ENCODE measurements around the gene WDR74.
A peak's percentile ranks its signal among the peaks of the same experiment; 100 is the strongest.
"Not testable (repeated sequence)": the region's sequence is repeated elsewhere in the genome, so short reads cannot be mapped to it uniquely, and the experiment has no call there.

The WDR74 gene

DNA sequence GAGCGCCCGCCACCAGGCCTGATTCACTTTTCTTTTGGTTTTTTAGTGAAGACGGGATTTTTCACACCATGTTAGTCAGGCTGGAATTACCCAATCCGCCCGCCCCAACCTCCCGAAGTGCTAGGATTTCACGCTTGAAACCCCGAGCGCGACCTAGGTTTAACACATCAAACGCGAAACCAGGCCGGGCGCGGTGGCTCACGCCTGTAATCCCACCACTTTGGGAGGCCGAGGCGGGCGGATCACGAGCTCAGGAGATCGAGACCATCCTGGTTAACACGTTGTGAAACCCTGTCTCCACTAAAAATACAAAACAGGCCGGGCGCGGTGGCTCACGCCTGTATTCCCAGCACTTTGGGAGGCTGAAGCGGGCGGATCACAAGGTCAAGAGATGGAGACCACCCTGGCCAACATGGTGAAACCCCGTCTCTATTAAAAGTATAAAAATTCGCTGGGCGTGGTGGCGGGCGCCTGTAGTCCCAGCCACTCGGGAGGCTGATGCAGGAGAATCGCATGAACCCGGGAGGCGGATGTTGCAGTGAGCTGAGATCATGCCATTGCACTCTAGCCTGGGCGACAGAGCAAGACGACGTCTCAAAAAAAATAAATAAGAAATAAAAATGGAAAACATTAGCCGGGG, 1.5 kb upstream of the WDR74 start:
- DNase-seq (ENCODE audit: low read depth): peak; percentile 80

DNA sequence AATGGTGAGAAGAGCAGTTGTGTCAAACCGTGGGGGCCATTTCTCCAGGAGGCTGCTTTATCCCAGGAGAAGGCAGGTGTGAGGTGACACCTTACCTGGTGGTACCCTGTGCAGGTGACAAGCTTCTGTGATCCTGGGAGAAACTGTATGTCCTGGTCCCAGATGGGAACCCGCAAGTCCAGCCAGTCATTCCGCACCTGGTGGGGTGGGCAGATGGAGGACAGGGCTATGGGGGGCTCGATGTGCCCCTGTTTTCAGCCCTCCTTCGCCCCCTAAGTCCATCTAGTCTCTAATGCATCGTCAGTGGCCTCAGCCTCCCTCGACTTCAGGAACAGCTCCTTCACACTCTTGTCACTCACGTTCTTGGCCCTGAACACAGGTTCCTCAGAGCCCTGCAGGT, 4.1 kb downstream of the WDR74 start:
- DNase-seq (ENCODE audit: low read depth): no peak

DNA sequence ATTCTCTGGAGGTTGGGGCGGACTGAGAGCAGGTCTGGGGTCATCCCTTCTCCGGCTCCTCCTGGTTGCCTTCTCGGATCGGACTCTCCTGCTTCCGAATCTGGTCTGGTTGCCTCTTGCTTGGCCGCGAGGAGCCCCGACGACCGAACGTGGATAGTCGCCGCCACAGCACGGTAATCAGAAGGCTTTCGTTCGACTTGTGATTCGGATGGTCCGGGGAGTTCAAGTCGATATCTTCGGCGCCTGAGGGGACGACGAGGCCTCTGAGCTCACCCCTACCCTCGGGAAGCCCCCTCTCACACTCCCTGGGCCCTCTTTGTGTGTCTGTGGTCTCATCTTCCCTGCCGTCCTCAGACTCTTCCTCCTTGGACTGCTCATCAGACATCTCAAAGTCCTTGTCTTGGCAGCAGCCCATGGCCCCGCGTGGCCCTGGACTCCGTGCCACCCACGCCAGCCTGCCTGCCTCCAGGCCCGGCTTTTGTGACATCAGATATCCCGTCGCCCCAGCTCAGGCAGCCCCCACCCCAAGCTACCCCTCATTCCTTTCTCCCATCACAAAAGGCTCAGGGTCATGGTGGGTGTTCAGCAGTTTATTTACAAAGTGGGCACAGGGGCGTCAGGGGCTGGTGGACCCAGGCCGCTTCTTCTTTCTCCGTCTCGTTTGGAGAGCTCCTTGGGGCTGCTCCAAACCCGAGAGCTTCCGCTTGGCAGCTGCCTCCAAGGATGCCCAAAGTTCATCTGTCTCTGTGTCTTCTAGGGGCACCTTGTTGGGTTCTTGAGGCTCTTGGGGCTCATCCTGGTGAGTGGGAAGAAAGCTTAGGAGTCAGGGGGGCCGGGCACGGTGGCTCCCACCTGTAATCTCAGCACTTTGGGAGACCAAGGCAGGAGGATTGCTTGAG, 6.8 kb downstream of the WDR74 start, which contains the start of gene TEX54:
TEX54 (minus strand) TSS at position 506 of the 899 bp plus-strand sequence.
- no peak for DNase-seq (ENCODE audit: low read depth)

DNA sequence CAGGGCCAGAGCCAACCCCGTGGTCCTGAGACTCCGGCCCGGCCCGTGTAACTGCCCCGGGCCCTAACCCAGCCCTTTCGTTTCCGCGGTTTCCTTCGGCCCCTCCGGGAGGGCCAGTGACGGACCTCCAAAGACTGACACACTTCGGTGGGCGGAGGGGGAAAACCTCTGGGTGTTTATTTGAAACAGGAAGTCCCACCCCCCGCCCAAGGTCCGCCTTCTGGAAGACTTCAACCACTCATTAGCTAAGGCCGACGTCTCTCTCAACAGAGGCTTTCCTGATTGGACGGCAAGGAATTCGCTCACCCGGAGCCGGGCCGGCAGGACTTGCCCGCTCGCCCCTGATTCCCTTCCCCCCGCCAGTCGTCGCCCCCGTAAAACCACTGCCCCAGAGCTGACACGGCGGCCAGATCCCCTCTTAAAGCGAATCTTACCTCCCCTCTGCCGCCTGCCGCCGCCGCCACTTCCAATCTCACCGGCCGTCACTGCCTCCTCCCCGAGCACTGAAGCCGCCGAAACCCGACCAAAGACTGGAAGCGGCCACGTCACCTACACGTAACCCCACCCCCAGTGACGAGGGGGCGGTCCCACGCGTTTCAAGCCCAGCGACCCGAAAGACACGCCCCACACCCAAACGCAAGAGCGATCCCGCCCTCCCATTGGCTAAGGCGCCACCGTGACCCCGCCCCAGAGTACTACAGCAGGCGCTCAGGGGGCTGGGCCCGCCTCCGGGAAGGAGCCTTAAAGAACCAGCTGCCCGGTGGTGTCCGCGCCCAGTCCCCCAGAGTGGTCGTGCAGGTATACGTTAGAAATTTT, 7.7 kb downstream of the WDR74 start, which contains the start of gene STX5:
STX5 (minus strand) TSS at position 532 of the 816 bp plus-strand sequence. CDS start 808 bp downstream, outside the sequence.
- peak; percentile 99 for DNase-seq (ENCODE audit: low read depth)

DNA sequence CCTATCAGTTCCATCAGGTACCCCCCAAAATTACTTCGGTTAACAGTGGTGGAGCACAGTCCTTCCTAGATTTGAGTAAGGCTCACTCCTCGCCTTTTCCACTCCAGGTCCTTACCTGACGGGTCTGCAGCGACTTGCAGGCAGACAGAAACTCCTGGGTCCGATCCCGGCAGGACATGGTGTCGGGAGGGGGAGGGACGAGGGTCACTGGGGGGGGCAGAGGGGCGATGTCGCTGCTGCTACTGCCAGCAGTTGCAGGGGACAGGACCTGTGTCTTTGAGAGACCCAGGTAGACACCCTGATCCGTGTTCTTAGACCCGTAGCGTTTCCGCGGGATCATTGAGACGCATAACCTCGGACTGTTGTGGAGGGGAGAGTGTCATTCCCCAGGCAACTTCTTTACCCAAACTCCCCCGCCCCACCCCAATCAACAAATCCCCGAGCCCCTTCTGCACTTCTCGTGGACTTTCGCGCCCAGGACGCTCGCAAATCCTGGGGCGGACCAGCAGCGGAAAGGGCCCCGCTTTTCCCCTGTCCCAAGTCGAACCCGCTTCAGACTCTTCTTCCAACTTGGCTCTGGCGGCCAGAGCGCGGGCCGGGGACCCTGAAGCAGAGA, 8.4 kb downstream of the WDR74 start:
- no peak for DNase-seq (ENCODE audit: low read depth)

DNA sequence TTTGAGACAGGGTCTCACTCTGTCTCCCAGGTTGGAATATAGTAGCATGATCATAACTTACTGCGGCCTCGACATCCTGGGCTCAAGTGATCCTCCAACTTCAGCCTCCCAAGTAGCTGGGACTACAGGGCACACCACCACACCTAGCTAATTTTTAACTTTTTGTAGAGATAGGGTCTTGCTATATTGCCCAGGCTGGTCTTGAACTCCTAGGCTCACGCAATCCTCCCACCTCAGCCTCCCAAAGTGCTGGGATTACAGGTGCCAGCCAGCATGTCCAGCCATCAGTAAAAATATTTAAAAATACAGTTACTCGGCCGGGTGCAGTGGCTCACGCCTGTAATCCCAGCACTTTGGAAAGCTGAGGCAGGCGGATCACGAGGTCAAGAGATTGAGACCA, 11.3 kb downstream of the WDR74 start:
- not testable (repeated sequence) for DNase-seq (ENCODE audit: low read depth)

DNA sequence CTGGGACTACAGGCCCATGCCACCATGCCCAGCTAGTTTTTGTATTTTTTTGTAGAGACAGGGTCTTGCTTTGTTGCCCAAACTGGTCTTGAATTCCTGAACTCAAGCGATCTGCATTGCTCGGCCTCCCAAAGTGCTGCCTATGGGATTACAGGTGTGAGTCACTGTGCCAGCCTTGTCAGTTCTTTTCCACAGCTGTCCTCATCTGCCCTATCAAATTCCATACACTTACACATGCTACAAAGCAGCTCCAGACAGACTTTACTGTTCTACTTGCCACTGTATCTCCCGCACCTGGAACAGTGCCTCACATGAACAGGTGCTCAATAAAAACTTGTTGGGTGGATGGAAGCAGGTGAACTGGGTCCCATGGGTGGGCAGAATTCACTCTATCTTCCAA, 15.7 kb downstream of the WDR74 start:
- no peak for DNase-seq (ENCODE audit: low read depth)

DNA sequence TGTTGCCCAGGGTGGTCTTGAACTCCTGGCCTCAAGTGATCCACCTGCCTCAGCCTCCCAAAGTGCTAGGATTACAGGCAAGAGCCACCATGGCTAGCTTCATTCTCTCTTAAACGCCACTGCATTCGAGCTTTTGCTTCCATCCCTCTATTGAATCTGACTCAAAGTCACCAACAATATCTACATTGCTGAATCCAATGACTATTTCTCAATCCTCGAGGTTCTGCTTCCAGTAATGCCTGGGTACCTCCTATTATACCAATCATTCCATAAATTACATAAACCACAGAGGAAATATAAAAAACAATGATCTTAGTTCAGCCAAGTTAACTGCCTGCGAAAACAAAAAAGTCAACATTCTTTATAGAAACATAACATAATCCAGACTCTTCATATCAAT, 22.3 kb downstream of the WDR74 start:
- DNase-seq (ENCODE audit: low read depth): no peak

DNA sequence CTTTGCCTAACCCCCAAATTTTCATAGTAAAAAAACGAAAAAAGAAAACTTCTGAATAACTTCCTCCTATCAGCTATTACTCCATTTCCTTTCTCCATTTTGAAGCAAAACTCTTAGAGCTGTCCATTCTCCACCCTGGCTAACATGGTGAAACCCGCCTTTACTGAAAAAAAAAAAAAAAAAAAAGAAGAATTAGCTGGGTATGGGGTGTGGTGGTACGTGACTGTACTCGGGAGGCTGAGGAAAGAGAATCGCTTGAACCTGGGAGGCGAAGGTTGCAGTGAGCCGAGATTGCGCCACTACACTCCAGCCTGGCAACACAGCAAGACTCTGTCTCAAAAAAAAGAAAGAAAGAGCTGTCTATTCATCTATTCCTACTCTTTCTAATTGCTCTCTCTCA, 22.8 kb downstream of the WDR74 start:
- no peak for DNase-seq (ENCODE audit: low read depth)

DNA sequence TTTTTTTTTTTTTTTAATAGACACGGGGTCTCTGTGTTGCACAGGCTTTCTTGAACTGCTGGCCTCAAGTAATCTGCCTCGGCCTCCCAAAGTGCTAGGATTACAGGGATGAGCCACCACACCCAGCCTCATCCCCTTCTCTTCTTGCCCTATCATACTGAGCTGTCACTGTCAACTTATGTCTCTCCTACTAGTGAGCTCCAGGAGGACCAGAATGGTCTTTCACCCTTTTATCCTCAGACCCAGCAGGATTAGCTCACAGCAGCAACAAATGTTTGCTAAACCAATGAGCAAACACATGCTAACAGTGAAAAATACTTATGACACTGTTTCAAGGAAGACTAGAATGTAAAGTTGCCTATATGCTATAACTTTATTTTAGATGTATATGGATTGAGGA, 27.7 kb downstream of the WDR74 start:
- DNase-seq (ENCODE audit: low read depth): no peak

DNA sequence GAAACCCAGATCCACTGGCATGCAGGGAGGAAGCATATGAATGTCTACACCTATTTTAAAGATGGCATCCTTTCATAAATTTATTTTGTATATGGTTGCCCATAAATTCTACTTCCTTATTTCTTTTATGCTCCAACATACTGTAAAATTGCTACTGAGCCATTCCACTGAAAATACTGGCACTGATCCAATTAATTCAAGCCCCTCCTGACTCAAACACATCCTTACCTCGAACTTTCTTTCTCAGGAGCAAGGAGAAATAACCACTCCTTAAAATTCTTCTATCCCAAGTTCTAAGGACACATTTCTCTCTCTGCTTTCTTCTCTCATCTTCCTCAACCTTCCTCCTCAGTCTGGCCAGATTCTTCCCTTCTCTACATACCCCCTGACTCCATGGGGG, 28.6 kb downstream of the WDR74 start:
- no peak for DNase-seq (ENCODE audit: low read depth)

DNA sequence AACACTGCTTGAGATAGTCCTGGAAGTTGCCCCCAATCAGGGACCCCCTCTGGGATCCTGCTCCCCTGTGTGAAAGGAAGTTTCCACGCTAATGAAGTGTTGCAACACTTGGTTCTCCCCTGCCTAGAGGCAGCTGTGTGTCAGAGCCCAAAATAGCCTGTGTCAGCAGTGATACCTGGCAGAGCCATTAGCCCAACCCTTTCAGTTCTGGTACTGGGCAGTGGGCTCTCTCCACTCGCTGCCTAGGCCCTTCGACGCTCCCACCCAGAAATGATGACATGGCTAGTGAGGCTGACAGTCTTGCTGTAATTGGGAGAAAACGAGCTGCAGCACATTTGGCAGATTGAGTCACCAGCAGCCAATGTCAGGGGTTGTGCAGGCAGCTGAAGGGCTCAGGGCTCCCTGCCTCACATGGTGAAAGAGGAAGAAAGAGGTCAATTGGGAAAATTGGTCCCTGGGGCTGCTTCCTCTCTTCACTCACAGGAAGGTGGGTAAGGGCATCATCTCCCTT, 32.7 kb downstream of the WDR74 start:
- DNase-seq (ENCODE audit: low read depth): no peak

DNA sequence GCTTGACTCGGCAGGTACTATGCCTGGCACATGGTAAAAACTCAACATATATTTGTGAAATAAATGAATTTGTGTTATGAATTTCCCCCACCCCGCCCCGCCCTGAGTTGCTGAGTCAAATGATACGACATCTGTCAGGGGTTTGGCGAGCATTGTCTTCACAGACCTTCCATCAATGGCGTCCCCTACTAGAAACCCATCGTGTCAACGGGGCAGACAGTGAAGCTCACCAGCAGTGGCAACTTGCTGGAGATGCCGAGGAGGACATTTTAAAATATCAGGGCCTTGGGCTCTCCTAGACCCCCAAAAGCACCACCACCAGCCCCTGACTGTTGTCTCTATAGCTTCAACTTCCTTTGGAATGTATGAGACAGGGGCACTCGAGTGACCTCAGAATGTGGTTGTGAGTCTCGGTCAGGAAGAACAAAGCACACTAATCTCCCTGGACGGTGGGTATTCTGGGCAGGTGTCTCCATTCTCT, 33.4 kb downstream of the WDR74 start:
- no peak for DNase-seq (ENCODE audit: low read depth)

DNA sequence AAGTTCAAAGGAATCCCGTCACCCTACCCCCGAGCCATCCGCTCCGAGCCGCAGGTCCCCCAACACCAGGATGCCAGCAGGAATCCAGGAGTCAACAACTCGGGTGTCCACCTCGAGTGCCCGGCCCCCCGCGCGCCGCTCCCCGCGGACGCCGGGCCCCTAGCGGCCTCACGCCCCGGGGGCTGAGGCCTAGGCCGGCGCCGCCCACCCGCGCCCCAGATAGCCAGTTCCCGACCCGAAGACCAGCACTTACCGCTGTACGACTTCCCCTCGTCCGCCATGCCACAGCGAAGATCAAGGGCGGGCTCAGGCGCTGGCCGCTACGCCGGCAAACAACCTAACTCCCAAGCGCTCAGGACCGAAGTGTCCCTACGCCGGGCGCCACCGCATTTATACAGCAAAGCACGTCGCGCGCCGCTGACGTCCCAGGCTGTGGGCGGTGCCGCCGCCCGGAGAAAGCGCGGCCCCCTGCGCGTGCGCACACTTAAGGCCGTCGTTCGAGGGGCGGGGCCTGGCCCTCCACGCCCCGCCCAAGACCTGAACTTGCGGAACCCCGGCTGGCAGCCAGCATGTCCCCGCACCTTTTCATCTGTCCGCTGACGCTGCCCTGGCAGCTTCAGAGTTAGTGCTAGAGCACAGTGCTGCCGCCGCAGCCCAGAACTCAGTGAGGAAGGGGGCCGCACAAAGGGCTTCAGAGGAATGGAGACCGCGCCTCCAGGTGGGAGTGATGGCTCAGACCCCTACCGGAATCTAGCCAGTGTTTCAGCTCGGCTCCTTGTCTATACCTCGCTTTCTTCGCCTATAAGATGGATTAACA, 34.1 kb downstream of the WDR74 start, which contains the start of gene NXF1:
NXF1 (minus strand) TSS at position 365 of the 817 bp plus-strand sequence; CDS start at position 281, 84 bp downstream.
- DNase-seq (ENCODE audit: low read depth): peak; percentile 94

DNA sequence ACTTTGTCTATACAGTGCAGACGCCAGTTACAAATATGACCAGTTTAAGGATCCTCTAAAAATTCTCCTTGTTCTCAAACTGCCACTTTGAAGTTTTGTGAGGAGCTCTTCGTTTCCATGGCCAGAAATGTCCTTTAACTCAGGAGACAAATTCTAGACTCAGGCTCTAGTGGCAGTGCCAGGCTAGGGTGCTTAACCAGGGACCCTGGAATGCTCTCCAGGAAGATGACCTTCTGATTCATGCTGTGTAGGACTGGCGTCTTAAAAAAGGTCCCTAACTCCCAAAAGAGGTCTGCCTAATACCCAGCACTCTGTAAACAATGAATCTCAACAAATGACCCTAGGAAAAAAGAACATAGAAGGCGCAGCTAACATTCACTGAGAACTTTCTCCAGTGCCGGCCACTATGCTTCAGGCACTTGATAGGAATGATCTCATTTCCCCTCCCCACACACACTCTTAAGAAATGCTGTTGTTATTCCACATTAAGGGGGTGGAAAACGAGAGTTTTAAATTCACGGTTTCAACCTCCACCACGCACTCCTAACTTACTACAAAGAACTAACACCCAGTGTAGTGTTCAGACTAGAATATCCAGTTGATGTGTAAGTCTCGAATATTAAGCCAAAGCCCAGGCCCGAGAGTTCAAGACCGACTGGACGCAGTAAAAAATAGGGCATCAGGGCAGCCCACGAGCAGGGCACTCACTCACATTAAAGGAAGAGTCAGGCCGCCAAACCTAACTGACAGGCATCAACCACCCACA, 34.9 kb downstream of the WDR74 start:
- peak; percentile 29 for DNase-seq (ENCODE audit: low read depth)

DNA sequence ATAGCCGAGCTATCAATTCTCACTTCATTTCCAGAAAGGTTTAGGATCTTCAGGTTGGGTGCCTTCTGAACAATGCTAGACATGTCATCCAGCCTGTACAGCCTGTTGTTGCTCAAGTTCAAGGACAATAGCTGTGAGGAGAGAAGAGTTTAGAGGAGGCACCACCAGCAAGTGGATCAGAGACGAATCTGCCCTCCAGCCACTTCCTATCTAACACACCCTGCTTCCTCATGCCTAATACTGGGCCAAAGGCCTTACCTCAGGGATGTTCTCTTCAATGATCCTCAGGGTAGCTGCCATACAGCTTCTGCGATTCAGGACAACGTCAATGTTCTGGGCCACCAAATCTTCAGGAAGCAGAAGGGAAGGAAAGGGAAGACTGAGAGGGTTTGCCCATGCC, 38.3 kb downstream of the WDR74 start:
- no peak for DNase-seq (ENCODE audit: low read depth)

DNA sequence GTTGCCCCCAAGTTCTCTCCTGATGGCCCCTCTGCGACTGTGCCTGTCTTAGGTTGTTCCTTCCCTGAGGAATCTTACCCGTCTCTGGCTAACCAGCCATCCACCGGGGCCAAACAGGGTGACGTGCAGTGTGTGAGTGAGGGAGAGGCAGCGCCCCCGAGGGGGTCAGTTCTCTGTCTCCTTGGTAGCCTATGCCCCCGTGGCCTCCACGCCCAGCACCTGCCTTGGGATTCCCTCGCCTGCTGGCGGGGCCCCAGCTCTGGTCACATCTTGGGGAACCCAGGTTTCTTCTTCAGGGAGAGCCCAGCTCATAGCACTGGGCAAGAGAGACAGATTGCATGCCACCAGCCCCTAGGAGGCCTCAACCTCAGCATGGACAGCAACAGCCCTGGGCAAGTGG, 39.9 kb downstream of the WDR74 start:
- DNase-seq (ENCODE audit: low read depth): no peak

DNA sequence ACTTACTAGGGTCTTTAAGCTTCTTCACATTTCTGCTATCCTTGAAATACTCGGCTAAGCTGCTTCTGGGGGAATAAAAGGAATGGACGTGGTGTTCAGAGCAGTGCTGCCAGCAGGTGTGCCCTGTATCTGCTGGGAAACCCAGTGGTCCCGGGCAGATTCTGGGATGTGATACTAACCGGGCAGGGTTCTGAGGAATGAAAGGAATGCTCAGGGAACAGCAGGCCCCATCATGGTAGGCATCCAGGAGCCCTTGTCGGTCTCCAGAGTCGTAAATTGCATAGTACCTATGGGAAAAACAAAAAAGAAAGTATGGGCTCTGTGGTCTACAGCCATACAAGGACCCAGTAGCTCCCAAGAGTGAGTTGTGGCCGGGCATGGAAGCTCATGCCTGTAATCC, 43.1 kb downstream of the WDR74 start:
- no peak for DNase-seq (ENCODE audit: low read depth)

DNA sequence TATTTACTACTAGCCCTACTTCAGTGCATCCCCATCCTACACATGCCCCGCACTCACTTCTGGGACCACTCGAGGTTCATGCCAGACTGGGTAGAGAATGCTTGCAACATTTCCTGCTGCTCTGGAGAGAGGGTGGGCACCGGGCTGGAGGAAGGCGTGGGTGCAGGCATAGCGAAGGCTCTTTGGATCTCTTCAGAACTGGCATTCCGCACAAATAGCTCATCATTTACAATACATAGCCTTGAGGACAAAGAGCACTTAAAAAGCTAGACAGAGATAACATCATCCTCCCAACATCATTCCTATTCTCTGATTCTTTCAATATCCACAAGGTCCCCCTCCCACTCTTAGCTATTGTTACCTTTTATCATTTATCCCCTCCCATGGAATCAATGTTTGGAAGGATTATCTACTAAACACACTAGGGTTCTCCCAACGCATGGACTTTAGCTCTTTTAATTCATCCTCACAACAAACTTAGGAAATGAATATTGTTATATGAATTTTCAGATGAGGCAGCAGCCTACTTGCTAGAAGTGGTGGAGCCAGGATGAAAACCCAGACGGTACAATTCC, 45.1 kb downstream of the WDR74 start:
- no peak for DNase-seq (ENCODE audit: low read depth)

DNA sequence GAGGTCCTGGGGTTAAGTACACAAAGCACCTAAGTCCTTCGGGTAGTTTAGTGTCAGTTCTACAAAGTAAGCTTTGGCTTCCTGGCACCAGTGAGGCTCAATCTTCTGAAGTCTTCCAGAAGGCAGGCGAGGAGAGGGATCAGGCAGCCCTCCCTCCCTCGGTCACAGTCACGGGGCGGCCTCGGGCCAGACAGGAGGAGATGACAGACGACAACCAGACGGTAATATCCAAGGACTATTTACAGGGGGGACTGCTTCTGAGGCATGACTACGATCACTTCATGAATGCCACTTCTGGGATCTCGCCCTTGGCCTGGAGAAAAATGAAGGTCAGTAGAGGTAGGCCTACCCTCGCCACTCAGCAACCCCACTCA, 47.2 kb downstream of the WDR74 start:
- no peak for DNase-seq (ENCODE audit: low read depth)
